Neural cell (in vitro differentiated cells): ENCODE results near the gene PNLIPRP2. TPM values are rescaled to one million over a fixed set of nuclear protein-coding genes. Genes with fewer than 3 reads are reported as not detected.
A peak's percentile ranks its signal among the peaks of the same experiment; 100 is the strongest.

ENCODE experiments used
- H2AFZ ChIP-seq: fragments of 200-600, 300-800 bp; sonication (generic), shearing (Covaris generic); 2 replicates; pipeline ENCODE4 v1.6.0; 2014; ENCODE audit warnings: low read depth, mild to moderate bottlenecking, antibody characterized with exemption, low read length, moderate library complexity
- H3F3A ChIP-seq: fragments of 200-600 bp; shearing (Covaris generic); 2 replicates; pipeline ENCODE4 v1.6.1; 2016; ENCODE audit warnings: mild to moderate bottlenecking, moderate library complexity, mixed read lengths, antibody characterized with exemption, low read length; ENCODE audit not compliant: insufficient read depth, poor library complexity, severe bottlenecking
- H3K27ac ChIP-seq: fragments of 200-600, 300-800 bp; sonication (generic), shearing (Covaris generic); 2 replicates; pipeline ENCODE4 v1.5.1; 2014; ENCODE audit warnings: mild to moderate bottlenecking, low read length, moderate library complexity
- H3K27me3 ChIP-seq: fragments of 300-800, 200-600 bp; sonication (generic), shearing (Covaris generic); 2 replicates; pipeline ENCODE4 v1.6.0; 2014; ENCODE audit warnings: mild to moderate bottlenecking, low read depth, low read length, moderate library complexity; ENCODE audit not compliant: insufficient read depth
- H3K36me3 ChIP-seq: fragments of 300-800, 200-600 bp; sonication (generic), shearing (Covaris generic); 2 replicates; pipeline ENCODE4 v1.5.1; 2014; ENCODE audit warnings: mild to moderate bottlenecking, antibody characterized with exemption, low read length, moderate library complexity; ENCODE audit not compliant: insufficient read depth
- H3K4me2 ChIP-seq: fragments of 300-800, 200-600 bp; sonication (generic), shearing (Covaris generic); 2 replicates; pipeline ENCODE4 v1.6.0; 2014; ENCODE audit warnings: mild to moderate bottlenecking, low read length
- H3K4me3 ChIP-seq: fragments of 300-800, 200-600 bp; sonication (generic), shearing (Covaris generic); 2 replicates; pipeline ENCODE4 v1.5.1; 2014; ENCODE audit warnings: mild to moderate bottlenecking, low read length, moderate library complexity
- H3K79me2 ChIP-seq: fragments of 200-600 bp; shearing (Covaris generic); replicated peaks from 2 replicates; pipeline ENCODE4 v1.6.0; 2014; ENCODE audit warnings: mild to moderate bottlenecking, low read length, moderate library complexity; ENCODE audit not compliant: insufficient read depth
- H3K9ac ChIP-seq: fragments of 300-800, 200-600 bp; sonication (generic), shearing (Covaris generic); 2 replicates; pipeline ENCODE4 v1.6.1; 2016; ENCODE audit warnings: mild to moderate bottlenecking, low read length, mixed read lengths
- H3K9me2 ChIP-seq: fragments of 200-600 bp; shearing (Covaris generic); 2 replicates; pipeline ENCODE4 v1.6.1; 2016; ENCODE audit warnings: mild to moderate bottlenecking, low read length, mixed read lengths; ENCODE audit not compliant: insufficient read depth
- H3K9me3 ChIP-seq: fragments of 200-600, 300-800 bp; sonication (generic), shearing (Covaris generic); 2 replicates; pipeline ENCODE4 v1.6.1; 2016; ENCODE audit warnings: mild to moderate bottlenecking, mixed run types, low read length, moderate library complexity, mixed read lengths
- H4K20me1 ChIP-seq: fragments of 200-600 bp; shearing (Covaris generic); 2 replicates; pipeline ENCODE4 v1.6.1; 2016; ENCODE audit warnings: mild to moderate bottlenecking, mixed run types; ENCODE audit not compliant: insufficient read depth
- EP300 ChIP-seq: fragments of 450-650 bp; conservative IDR thresholded peaks from 2 replicates; pipeline ENCODE4 v1.6.1; 2014; ENCODE audit warnings: antibody characterized with exemption, mild to moderate bottlenecking, moderate library complexity; ENCODE audit not compliant: poor library complexity, severe bottlenecking
- EZH2 ChIP-seq: fragments of 200-600, 300-800 bp; shearing (Covaris generic), sonication (generic); IDR thresholded peaks from 2 replicates; pipeline ENCODE4 v1.6.1; 2014; ENCODE audit warnings: antibody characterized with exemption, low read length, borderline replicate concordance, mild to moderate bottlenecking; ENCODE audit not compliant: insufficient read depth, poor library complexity, severe bottlenecking
- MXI1 ChIP-seq: fragments of 450-650 bp; conservative IDR thresholded peaks from 2 replicates; pipeline ENCODE4 v1.6.1; 2014; ENCODE audit warnings: antibody characterized with exemption, mild to moderate bottlenecking; ENCODE audit not compliant: poor library complexity, severe bottlenecking
- POLR2AphosphoS5 ChIP-seq: IDR thresholded peaks from 2 replicates; pipeline ENCODE4 v1.6.1; 2012
- RAD21 ChIP-seq: fragments of 450-650 bp; conservative IDR thresholded peaks from 2 replicates; pipeline ENCODE4 v1.6.1; 2014; ENCODE audit warnings: antibody characterized with exemption, mild to moderate bottlenecking, moderate library complexity
- SMC3 ChIP-seq: fragments of 450-650 bp; conservative IDR thresholded peaks from 2 replicates; pipeline ENCODE4 v1.6.1; 2014; ENCODE audit warnings: antibody characterized with exemption, mild to moderate bottlenecking, moderate library complexity; ENCODE audit not compliant: poor library complexity
- TAF1 ChIP-seq: IDR thresholded peaks from 2 replicates; pipeline ENCODE4 v1.6.1; 2012; ENCODE audit warnings: low read depth
- polyA plus RNA-seq: library from polyadenylated mRNA; depleted of rRNA; stranded (reverse); fragments of >200 nt; gene quantifications from 2 replicates; pipeline ENCODE4 v1.2.3, GENCODE V29; 2014
- TF ChIP-seq, protein P1 (sequence below): fragments of 450-650 bp; IDR thresholded peaks from 2 replicates; pipeline ENCODE4 v1.5.1; 2014; ENCODE audit warnings: antibody characterized with exemption, mild to moderate bottlenecking, moderate library complexity; ENCODE audit not compliant: poor library complexity, severe bottlenecking
- TF ChIP-seq, protein P2 (sequence below): IDR thresholded peaks from 2 replicates; pipeline ENCODE4 v1.6.1; 2012; ENCODE audit warnings: borderline replicate concordance

The PNLIPRP2 gene
- polyA plus RNA-seq, 1 donor from 2014 or later: not detected

DNA sequence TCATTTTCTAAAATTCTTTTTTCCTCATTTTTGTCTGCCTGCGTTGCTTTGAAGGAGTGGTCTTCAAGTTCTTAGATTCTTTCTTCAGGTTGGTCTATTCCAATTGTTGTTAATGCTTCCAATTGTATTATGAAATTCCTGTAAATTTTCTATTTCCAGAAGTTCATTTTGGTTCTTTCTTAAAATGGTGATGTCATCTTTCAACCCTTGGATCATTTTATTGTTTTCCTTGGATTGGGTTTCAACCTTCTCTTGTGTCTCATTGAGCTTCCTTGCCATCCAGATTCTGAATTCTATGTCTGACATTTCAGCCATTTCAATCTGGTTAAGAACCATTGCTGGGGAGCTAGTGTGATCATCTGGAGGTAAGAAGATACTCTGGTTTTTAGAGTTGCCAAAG, 33.1 kb downstream of the PNLIPRP2 start:
- Histone ChIP-seq H3K79me2 (no peaks in the 10 kb centered on the region), H3K27ac (no peak overlapping the region), H3K36me3 (no peaks in the 10 kb centered on the region), H3K9me2 (no peaks in the 10 kb centered on the region), H3K9ac (no peak overlapping the region), H3K4me2 (no peak overlapping the region), H4K20me1 (no peaks in the 10 kb centered on the region), H3F3A (no peaks in the 10 kb centered on the region), H2AFZ (no peak overlapping the region), H3K9me3 (no peaks in the 10 kb centered on the region), H3K4me3 (no peak overlapping the region), H3K27me3 (no peaks in the 10 kb centered on the region)
- TF ChIP-seq POLR2AphosphoS5 (no peak), SMC3 (no peak), RAD21 (no peak), TAF1 (no peak), EP300 (no peak), MXI1 (no peak), EZH2 (no peak)
- TF ChIP-seq, protein P1, sequence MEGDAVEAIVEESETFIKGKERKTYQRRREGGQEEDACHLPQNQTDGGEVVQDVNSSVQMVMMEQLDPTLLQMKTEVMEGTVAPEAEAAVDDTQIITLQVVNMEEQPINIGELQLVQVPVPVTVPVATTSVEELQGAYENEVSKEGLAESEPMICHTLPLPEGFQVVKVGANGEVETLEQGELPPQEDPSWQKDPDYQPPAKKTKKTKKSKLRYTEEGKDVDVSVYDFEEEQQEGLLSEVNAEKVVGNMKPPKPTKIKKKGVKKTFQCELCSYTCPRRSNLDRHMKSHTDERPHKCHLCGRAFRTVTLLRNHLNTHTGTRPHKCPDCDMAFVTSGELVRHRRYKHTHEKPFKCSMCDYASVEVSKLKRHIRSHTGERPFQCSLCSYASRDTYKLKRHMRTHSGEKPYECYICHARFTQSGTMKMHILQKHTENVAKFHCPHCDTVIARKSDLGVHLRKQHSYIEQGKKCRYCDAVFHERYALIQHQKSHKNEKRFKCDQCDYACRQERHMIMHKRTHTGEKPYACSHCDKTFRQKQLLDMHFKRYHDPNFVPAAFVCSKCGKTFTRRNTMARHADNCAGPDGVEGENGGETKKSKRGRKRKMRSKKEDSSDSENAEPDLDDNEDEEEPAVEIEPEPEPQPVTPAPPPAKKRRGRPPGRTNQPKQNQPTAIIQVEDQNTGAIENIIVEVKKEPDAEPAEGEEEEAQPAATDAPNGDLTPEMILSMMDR: no peak
- TF ChIP-seq, protein P2, sequence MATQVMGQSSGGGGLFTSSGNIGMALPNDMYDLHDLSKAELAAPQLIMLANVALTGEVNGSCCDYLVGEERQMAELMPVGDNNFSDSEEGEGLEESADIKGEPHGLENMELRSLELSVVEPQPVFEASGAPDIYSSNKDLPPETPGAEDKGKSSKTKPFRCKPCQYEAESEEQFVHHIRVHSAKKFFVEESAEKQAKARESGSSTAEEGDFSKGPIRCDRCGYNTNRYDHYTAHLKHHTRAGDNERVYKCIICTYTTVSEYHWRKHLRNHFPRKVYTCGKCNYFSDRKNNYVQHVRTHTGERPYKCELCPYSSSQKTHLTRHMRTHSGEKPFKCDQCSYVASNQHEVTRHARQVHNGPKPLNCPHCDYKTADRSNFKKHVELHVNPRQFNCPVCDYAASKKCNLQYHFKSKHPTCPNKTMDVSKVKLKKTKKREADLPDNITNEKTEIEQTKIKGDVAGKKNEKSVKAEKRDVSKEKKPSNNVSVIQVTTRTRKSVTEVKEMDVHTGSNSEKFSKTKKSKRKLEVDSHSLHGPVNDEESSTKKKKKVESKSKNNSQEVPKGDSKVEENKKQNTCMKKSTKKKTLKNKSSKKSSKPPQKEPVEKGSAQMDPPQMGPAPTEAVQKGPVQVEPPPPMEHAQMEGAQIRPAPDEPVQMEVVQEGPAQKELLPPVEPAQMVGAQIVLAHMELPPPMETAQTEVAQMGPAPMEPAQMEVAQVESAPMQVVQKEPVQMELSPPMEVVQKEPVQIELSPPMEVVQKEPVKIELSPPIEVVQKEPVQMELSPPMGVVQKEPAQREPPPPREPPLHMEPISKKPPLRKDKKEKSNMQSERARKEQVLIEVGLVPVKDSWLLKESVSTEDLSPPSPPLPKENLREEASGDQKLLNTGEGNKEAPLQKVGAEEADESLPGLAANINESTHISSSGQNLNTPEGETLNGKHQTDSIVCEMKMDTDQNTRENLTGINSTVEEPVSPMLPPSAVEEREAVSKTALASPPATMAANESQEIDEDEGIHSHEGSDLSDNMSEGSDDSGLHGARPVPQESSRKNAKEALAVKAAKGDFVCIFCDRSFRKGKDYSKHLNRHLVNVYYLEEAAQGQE: no peak

DNA sequence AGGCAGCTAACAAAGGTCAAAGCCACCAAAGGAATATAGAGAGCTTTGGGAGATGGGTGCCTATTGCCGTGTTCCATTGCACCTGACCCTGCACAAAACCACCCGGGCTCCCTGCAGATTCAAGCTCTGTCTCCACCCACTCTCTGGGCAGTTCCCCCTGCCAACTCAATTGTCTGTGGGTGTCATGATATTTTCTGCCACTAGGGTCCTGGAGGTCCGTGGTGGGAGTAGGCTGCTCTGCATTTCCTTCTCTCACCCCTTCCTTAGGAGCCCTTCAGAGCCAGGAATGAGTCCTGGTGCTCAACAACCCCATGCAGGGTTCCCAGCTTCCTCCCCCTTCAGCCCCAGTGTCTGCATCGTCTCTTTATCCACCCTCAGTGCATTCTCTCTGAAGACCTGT, 34.1 kb downstream of the PNLIPRP2 start:
- TF ChIP-seq MXI1 (no peak), TAF1 (no peak), EZH2 (no peak), RAD21 (no peak)
- TF ChIP-seq, protein P1: peak; percentile 32
- Histone ChIP-seq H2AFZ (no peak overlapping the region), H4K20me1 (no peaks in the 10 kb centered on the region), H3K9ac (no peak overlapping the region), H3K9me3 (no peaks in the 10 kb centered on the region), H3K4me3 (no peak overlapping the region), H3K27ac (no peak overlapping the region), H3F3A (no peaks in the 10 kb centered on the region), H3K9me2 (no peaks in the 10 kb centered on the region), H3K79me2 (no peaks in the 10 kb centered on the region), H3K27me3 (no peaks in the 10 kb centered on the region), H3K36me3 (no peaks in the 10 kb centered on the region), H3K4me2 (no peak overlapping the region)
